Naive B cell (primary cell): ENCODE measurements around the gene EOGT. TPM values are rescaled to one million over a fixed set of nuclear protein-coding genes. Genes with fewer than 3 reads are reported as not detected.

Experiments used
- ATAC-seq, 2 donors: fragments of 150-1000 bp; cut with Tn5 transposase; 2 replicates each; pipeline ENCODE4 v1.10.0; 2021; ENCODE audit warnings: low read depth in 2 of 2, mild to moderate bottlenecking in 2 of 2, moderate library complexity in 2 of 2
- DNase-seq: peaks from one replicate; pipeline ENCODE4 v3.0.0; 2022
- H3K27ac Mint-ChIP-seq, 6 donors: one replicate each; pipeline ENCODE4 v1.8.0; 2020 to 2022; ENCODE audit warnings: mild to moderate bottlenecking in 6 of 6, mixed read lengths in 6 of 6, moderate library complexity in 5 of 6, inconsistent platforms in 2 of 6
- H3K27me3 Mint-ChIP-seq, 3 donors: one replicate each; pipeline ENCODE4 v1.8.0; 2021 to 2022; ENCODE audit warnings: mixed read lengths in 3 of 3, mild to moderate bottlenecking in 1 of 3
- H3K36me3 Mint-ChIP-seq, 2 donors: one replicate each; pipeline ENCODE4 v1.8.0; 2020 to 2022; ENCODE audit warnings: mixed read lengths in 2 of 2, inconsistent platforms in 1 of 2, mild to moderate bottlenecking in 1 of 2
- H3K4me1 Mint-ChIP-seq, 3 donors: one replicate each; pipeline ENCODE4 v1.8.0; 2020 to 2022; ENCODE audit warnings: mixed read lengths in 3 of 3, inconsistent platforms in 1 of 3, mild to moderate bottlenecking in 1 of 3, moderate library complexity in 1 of 3
- H3K4me3 Mint-ChIP-seq, 8 donors: one replicate each; pipeline ENCODE4 v1.8.0; 2020 to 2022; ENCODE audit warnings: mild to moderate bottlenecking in 8 of 8, mixed read lengths in 8 of 8, moderate library complexity in 8 of 8, inconsistent platforms in 2 of 8
- H3K9me3 Mint-ChIP-seq, 7 donors: one replicate each; pipeline ENCODE4 v1.8.0; 2020 to 2022; ENCODE audit warnings: mixed read lengths in 7 of 7, mild to moderate bottlenecking in 5 of 7, inconsistent platforms in 2 of 7, moderate library complexity in 1 of 7
- polyA plus RNA-seq, 6 donors: library from polyadenylated mRNA; unstranded; fragments of 300-500 nt; fragmentation: Illumina TruSeq; gene quantifications; one replicate each; pipeline ENCODE4 v1.2.3, GENCODE V29; 2021; ENCODE audit warnings: low read depth in 6 of 6

EOGT gene
- polyA plus RNA-seq = 1 to 10 TPM in 5 of 6 donors, not detected in 1; 2.0 to 3.2 (median 2.3) TPM

DNA sequence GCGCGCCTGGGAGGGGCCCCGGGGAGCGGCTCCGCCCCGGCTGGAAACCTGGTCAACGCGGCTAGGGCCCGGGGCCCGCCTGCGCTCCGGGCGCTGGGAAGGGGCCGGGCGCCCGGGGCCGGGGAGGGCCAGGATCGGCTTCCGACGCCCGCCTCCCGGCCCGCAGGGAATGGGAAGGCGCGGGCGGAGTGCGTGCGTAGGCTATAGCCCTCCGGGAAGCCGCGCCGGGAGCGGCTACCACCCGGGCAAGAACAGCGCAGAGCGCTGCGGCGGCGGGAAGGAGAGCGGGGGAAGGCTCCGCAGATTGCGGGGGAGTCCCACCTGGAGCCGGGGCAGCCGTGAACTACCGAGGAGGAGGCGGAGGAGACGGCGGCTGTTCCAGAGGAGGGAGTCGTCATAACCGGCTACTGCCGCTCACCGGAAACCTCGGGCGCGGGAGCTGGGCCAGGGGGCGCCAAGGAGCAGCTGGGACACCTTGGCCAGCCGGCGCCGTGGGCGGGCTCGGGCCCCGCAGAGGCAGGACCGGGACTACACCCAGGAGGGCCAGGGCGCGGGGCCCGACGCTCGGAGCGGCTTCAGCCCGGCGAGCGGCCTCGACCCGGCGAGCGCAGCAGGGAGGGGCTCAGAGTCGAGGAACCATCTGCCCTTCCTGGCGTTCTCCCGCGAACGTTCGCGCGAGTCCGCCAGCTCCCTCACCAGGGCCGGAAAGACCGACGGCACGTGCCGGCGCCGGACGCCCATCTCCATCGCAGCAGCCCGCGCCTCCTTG, at the start of gene EOGT:
Gene EOGT, minus strand, starts transcription at position 432 of the 769 bp plus-strand sequence. CDS start 3,838 bp downstream, outside the sequence.
- DNase-seq = peak; percentile 67
- peak within 1 kb of the TSS; percentile 85 to 94 (median 90) for H3K4me3 Mint-ChIP-seq
- peaks cover 5 to 15% (median 10%) of the 10 kb centered on the region in 3 donors for H3K4me1 Mint-ChIP-seq
- H3K9me3 Mint-ChIP-seq = no peaks in the 10 kb centered on the region
- H3K27ac Mint-ChIP-seq = peak within 1 kb of the TSS; percentile 30 to 90 (median 59)
- ATAC-seq = peak; percentile 77 to 78
- no peaks in the 10 kb centered on the region for H3K36me3 Mint-ChIP-seq
- H3K27me3 Mint-ChIP-seq = no peaks in the 10 kb centered on the region

DNA sequence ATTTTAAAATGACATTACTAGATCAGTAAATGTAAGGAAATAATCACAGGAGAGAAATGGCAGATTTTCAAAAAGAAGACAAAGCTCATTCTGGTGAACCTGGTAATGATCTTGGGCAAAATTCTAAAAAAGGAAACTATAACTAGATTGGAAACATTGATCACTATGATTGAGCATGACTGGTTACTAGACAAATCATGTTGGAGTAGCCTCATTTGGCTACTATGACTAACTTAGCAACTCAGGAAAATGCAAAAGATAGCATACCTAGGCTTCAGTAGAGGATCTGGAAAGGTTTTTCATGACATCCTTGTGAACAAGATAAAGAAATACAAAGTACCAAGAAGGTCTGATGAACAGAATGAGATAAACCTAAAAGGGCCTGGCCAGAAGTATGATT, 46.2 kb upstream of the EOGT start:
- no peak for DNase-seq
- Mint-ChIP-seq H3K36me3 (peaks cover 26 to 27% of the 10 kb centered on the region in 2 donors), H3K27ac (peak overlapping the region; percentile 80 to 98 (median 92)), H3K9me3 (no peaks in the 10 kb centered on the region), H3K4me1 (peaks cover 18 to 34% (median 19%) of the 10 kb centered on the region in 3 donors), H3K4me3 (no peak overlapping the region), H3K27me3 (no peaks in the 10 kb centered on the region)
- ATAC-seq = no peak

DNA sequence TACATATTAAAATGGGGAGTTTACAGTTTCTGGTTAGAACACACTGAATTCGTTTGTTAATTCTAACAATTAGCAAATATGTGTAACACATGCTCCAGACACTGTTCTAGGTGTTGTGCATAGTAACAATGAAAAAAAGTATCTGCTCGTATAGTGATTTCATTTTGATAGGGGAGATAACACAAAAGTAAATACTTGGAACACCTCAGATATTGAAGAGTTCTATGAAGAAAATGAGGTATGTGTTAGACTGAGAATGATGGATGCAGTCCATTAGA, 45.4 kb upstream of the EOGT start:
- ATAC-seq (no peak), DNase-seq (no peak)
- Mint-ChIP-seq H3K36me3 (peaks cover 26 to 27% of the 10 kb centered on the region in 2 donors), H3K27ac (peak overlapping the region; percentile 80 to 98 (median 92)), H3K27me3 (no peaks in the 10 kb centered on the region), H3K4me1 (peaks cover 18 to 34% (median 19%) of the 10 kb centered on the region in 3 donors), H3K4me3 (peak overlapping the region in 7 of 8 donors; percentile 5 to 82 (median 65)), H3K9me3 (no peaks in the 10 kb centered on the region)

DNA sequence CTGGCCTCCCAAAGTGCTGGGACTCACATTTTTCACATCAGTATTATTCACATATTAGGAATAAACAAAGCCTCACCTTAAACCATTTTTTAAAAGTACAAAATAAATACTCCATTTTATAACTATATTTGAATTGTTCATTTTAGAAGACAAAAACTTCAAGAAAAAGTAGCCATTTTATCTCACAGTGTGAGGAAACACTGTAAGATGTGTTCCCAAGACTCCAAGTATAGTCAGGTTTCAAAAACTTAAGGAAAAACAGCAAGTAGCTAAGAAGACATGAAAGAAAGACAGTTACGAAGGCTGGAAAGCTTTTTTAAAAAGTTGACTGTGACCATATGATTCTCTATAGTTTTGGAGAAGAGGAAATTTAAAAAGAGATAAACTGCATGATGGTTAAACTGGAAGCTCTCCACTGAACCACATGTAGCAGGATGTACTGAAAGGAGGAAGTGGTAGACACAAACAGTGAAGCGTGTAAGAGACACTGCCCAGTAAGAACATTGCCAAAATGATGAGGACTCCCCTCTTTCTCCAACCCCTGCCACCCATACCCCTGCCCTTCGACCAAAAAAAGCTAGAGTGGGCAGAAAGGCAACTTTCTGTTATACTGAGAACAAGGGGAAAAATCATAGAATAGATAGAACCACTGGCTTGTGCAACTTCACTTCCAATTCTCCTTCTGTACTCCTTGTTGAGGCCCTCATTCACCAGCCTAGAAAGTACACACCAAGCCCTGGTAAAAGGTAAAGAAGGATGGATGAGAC, 44.9 kb upstream of the EOGT start:
- Mint-ChIP-seq H3K9me3 (no peaks in the 10 kb centered on the region), H3K27ac (peak overlapping the region; percentile 80 to 98 (median 92)), H3K4me3 (peak overlapping the region; percentile 5 to 82 (median 70)), H3K27me3 (no peaks in the 10 kb centered on the region), H3K36me3 (peaks cover 26 to 27% of the 10 kb centered on the region in 2 donors), H3K4me1 (peaks cover 18 to 34% (median 19%) of the 10 kb centered on the region in 3 donors)
- DNase-seq (peak; percentile 70), ATAC-seq (peak; percentile 100)

DNA sequence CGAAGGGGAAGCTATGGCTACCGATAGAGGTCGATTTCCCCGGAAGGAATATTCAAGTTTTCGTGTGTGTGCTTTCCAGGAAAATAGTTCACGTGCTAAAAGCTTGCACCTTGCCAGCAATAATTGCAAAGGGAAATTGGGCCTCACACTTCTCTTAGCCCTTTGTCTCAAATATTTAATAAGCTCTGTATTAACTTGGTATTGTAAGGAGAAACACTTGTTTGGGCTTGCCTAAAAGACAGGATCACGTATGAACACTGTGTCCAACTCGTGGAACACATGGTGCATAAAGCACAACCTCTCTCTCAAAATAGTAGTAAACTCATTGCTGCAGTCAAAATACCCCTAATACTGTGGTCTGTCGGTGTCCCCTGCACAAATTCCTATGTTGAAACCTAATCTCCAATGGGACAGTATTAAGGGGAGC, 39.0 kb upstream of the EOGT start:
- Mint-ChIP-seq H3K9me3 (no peaks in the 10 kb centered on the region), H3K4me3 (peak overlapping the region; percentile 96 to 100 (median 98)), H3K4me1 (peaks cover 25 to 50% (median 31%) of the 10 kb centered on the region in 3 donors), H3K27ac (peak overlapping the region; percentile 99), H3K36me3 (peaks cover 9 to 14% of the 10 kb centered on the region in 2 donors), H3K27me3 (no peaks in the 10 kb centered on the region)
- no peak for DNase-seq
- ATAC-seq = no peak

DNA sequence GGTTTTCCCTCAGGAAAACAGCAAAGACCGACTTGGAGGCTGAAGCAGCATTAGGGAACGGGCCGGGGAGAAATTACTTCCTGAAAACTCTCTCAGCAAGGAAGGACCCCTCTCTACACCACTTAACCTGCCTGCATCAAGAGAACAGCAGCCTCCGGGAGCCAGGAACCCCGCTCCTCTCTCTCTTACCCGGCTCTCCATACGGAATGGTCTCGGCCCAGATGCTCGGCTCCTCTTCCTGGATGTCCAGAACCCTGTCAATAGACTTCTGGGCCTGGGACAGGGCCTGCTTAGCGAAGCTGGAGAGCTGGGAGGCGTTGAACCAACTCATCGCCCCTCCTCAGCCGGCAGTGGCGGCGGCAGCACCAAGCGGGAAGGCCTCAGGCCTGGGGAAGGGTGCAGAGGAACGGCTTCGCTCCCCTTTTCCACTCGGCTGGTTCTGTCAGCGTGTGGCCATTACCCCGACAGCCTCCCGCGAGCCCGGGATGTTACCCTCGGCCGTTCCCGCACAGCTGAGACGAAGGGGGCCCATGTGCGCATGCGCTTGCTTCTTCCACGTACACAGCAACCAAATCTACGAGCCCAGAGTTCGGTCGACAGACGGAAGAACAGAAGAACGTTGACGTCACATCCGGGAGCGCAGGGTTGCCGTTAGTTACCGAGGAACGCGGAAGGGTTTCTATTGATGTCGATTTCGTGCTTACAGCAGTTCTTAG, 38.4 kb upstream of the EOGT start, which contains the start of gene TMF1:
Gene TMF1, minus strand, starts transcription at position 578 of the 716 bp plus-strand sequence. Its CDS starts 247 bp downstream, at position 331.
- Mint-ChIP-seq H3K27me3 (no peaks in the 10 kb centered on the region), H3K36me3 (peaks cover 13 to 18% of the 10 kb centered on the region in 2 donors), H3K27ac (peak within 1 kb of the TSS; percentile 99), H3K4me1 (peaks cover 29 to 47% (median 35%) of the 10 kb centered on the region in 3 donors), H3K4me3 (peak within 1 kb of the TSS; percentile 96 to 100 (median 98)), H3K9me3 (no peaks in the 10 kb centered on the region)
- DNase-seq = peak; percentile 96
- ATAC-seq = peak; percentile 88 to 89

DNA sequence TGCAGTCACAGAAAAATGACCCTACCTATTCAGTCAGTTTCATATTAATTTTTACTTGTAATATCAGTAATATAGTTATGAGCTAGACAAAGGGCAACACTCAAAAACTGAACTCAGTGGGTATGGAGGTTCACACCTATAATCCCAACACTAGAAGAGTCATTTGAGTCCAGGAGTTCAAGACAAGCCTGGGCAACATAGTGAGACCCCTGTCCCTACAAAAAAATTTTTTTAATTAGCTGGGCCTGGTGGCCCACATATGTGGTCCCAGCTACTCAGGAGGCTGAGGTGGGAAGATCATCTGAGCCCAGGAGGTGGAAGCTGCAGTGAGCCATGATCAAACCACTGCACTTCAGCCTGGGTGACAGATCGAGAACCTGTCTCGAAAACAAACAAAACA, 35.5 kb upstream of the EOGT start:
- Mint-ChIP-seq H3K27ac (peak overlapping the region in 3 of 6 donors; percentile 43 to 86 (median 52)), H3K9me3 (no peaks in the 10 kb centered on the region), H3K4me3 (peak overlapping the region in 4 of 8 donors; percentile 21 to 96 (median 48)), H3K27me3 (no peaks in the 10 kb centered on the region), H3K4me1 (peaks cover 34 to 51% (median 35%) of the 10 kb centered on the region in 3 donors), H3K36me3 (peaks cover 12 to 15% of the 10 kb centered on the region in 2 donors)
- DNase-seq (no peak), ATAC-seq (no peak)

DNA sequence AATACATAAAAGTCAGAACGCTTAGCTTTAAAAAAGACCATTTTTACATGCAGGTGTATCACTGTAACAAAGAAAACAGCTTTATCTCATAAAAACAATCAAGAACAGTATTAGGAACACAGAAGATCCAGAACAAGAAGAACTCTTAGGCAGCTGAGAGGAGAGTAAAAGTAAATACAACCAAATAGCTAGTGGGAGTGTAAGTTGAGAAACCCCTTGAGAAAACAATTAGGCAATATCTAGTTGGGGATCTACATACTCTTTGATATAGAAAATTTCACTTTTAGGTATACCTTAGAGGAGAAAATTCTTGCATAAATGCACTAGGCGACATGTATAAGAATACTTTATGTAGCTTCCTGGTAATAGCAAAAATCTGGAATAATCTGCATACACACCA, 31.1 kb upstream of the EOGT start:
- Mint-ChIP-seq H3K4me1 (peaks cover 19 to 27% (median 26%) of the 10 kb centered on the region in 3 donors), H3K36me3 (peaks cover 28 to 30% of the 10 kb centered on the region in 2 donors), H3K27ac (no peak overlapping the region), H3K9me3 (no peaks in the 10 kb centered on the region), H3K4me3 (no peak overlapping the region), H3K27me3 (no peaks in the 10 kb centered on the region)
- ATAC-seq = no peak
- DNase-seq = no peak

DNA sequence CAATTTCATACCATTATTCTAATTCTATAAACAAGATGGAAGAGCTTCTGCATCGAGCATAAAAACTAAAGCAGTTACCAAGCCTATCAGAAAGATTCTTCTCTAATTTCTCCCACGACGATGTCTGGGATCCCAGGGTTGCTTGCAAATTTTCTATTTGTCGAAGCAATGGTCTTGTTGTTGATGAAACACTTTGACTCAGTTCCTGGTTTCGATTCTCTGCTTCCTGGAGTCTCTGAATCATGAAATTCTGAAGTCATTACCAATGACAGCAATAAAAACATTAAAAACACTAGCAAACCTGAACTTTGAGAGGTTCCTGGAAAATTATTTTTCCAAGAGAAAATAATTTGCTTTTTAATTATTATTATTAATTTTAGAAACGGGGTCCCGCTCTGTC, 20.0 kb upstream of the EOGT start:
- no peaks in the 10 kb centered on the region for H3K27me3 Mint-ChIP-seq
- ATAC-seq = no peak
- no peak overlapping the region for H3K27ac Mint-ChIP-seq
- H3K4me3 Mint-ChIP-seq = no peak overlapping the region
- no peaks in the 10 kb centered on the region for H3K9me3 Mint-ChIP-seq
- peaks cover 0 to 3% (median 0%) of the 10 kb centered on the region in 3 donors for H3K4me1 Mint-ChIP-seq
- DNase-seq = no peak
- peaks cover 16 to 35% of the 10 kb centered on the region in 2 donors for H3K36me3 Mint-ChIP-seq

DNA sequence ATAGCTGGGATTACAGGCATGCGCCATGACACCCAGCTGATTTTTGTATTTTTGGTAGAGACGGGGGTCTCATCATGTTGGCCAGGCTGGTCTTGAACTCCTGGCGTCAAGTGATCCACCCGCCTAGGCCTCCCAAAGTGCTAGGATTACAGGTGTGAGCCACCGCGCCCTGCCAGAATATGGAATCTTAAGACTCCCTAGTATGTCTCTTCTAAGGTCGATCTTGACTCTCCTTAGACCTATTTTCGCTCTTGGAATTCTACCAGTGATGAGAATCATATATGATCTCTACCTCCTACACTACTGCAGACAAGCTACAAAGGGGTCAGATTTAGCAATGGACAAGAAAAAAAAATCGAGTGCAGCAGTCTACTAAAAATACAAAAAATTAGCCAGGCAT, 19.3 kb upstream of the EOGT start:
- H3K36me3 Mint-ChIP-seq = peaks cover 16 to 40% of the 10 kb centered on the region in 2 donors
- H3K27me3 Mint-ChIP-seq = no peaks in the 10 kb centered on the region
- peaks cover 0 to 3% (median 0%) of the 10 kb centered on the region in 3 donors for H3K4me1 Mint-ChIP-seq
- H3K9me3 Mint-ChIP-seq = no peaks in the 10 kb centered on the region
- H3K4me3 Mint-ChIP-seq = no peak overlapping the region
- no peak for ATAC-seq
- peak overlapping the region in 2 of 6 donors; percentile 0 to 44 for H3K27ac Mint-ChIP-seq
- no peak for DNase-seq

DNA sequence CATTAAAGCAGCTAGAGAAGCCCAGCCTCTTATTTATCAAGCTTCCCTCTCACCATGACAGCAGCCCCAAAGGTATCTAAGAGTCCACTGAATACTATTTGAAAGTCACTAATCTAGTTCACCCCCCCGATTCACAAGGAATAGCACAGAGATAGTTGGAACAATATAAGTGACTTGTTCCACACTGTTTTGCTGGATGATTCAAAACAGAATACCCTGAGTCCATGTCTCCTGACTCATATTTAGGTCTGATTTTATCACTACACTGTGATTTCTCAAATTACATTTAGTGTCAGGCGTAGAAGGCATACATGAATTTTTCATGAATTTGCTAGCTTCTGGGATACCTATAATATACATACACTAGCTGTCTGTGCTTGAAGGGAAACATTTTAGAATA, 18.7 kb upstream of the EOGT start:
- DNase-seq (no peak), ATAC-seq (no peak)
- no peaks in the 10 kb centered on the region for H3K9me3 Mint-ChIP-seq
- peak overlapping the region in 1 of 6 donors; percentile 49 for H3K27ac Mint-ChIP-seq
- H3K27me3 Mint-ChIP-seq = no peaks in the 10 kb centered on the region
- peaks cover 0 to 3% (median 0%) of the 10 kb centered on the region in 3 donors for H3K4me1 Mint-ChIP-seq
- H3K36me3 Mint-ChIP-seq = peaks cover 16 to 41% of the 10 kb centered on the region in 2 donors
- H3K4me3 Mint-ChIP-seq = no peak overlapping the region

DNA sequence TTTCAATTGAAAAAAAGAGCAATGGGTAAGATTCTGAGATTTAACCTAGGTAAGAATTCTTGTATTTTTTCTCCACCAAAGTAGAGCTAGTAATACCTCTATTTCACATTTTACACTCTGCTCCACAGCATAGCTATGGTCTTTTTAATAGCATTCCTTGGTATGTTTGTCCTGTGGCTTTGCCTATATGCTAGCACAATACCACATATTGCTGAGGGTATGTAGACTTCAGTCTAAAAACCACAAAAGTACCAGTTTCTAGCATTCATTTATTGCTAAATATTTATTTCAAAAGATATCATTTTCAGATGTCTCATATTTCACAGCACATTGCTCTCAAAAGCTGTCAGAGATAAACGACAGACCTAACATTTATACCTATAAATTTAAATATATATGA, 18.2 kb upstream of the EOGT start:
- peaks cover 0 to 3% (median 0%) of the 10 kb centered on the region in 3 donors for H3K4me1 Mint-ChIP-seq
- no peak for ATAC-seq
- H3K9me3 Mint-ChIP-seq = no peaks in the 10 kb centered on the region
- no peaks in the 10 kb centered on the region for H3K27me3 Mint-ChIP-seq
- H3K36me3 Mint-ChIP-seq = peaks cover 16 to 37% of the 10 kb centered on the region in 2 donors
- no peak overlapping the region for H3K4me3 Mint-ChIP-seq
- DNase-seq = no peak
- H3K27ac Mint-ChIP-seq = no peak overlapping the region

DNA sequence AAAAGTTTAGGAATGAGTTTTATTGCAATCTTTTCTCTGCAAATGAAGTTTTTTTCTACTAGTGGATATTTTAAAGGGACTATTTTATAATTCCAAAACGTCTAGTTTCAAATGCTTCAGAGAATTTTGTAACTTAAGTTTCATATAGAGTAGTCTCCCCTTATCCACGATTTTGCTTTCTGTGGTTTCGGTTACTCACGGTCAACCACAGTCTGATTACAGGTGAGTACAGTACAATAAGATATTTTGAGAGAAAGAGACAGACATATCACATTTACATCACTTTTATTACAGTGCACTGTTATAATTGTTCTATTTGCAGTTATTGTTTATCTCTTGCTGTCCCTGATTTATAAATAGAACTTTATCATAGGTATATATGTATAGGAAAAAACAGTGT, 7.4 kb upstream of the EOGT start:
- DNase-seq (no peak), ATAC-seq (no peak)
- no peak overlapping the region for H3K27ac Mint-ChIP-seq
- H3K9me3 Mint-ChIP-seq = no peaks in the 10 kb centered on the region
- no peaks in the 10 kb centered on the region for H3K27me3 Mint-ChIP-seq
- H3K4me3 Mint-ChIP-seq = no peak overlapping the region
- peaks cover 7 to 13% of the 10 kb centered on the region in 2 donors for H3K36me3 Mint-ChIP-seq
- H3K4me1 Mint-ChIP-seq = no peaks in the 10 kb centered on the region
